Left cardiac atrium (tissue), 4 donors: Measurements from ENCODE around the gene NFATC4. TPM values are rescaled to one million over a fixed set of nuclear protein-coding genes. Genes with fewer than 3 reads are reported as not detected.

Experiments used
- ATAC-seq, 2 donors: fragments of 200-7000 bp; cut with Tn5 transposase; one replicate each; pipeline ENCODE4 v1.9.1; 2020; ENCODE audit warnings: mild to moderate bottlenecking in 2 of 2, moderate library complexity in 2 of 2
- DNase-seq: peaks from one replicate; pipeline ENCODE4 v3.0.0-alpha.2; 2020
- intact Hi-C, 2 donors: fragments of 100-400 bp; cut with DNase I; formaldehyde crosslinking; loops; one replicate each; pipeline versions ENCODE4 v1.14.1 to v1.15.1; 2022 to 2023
- total RNA-seq, 2 donors: library from RNA; stranded (reverse); fragmentation: NEBNext Ultra II Directional; extraction: Animal tissue kit (Norgen Biotek cat#: 25700); gene quantifications; one replicate each; pipeline ENCODE4 v1.2.1, GENCODE V29; 2021
- donor health status: DM: no; HTN: yes; CAD: no.
- donor health status: DM: no; HTN: yes; CAD: no; lungs with severe emphysema.
- donor health status: DM: yes; HTN: yes; CAD: no.
- donor health status: Dilated cardiomyopathy.

Gene NFATC4
- total RNA-seq, 2 donors from 2014 or later, result 23.9 to 30.9 TPM

DNA sequence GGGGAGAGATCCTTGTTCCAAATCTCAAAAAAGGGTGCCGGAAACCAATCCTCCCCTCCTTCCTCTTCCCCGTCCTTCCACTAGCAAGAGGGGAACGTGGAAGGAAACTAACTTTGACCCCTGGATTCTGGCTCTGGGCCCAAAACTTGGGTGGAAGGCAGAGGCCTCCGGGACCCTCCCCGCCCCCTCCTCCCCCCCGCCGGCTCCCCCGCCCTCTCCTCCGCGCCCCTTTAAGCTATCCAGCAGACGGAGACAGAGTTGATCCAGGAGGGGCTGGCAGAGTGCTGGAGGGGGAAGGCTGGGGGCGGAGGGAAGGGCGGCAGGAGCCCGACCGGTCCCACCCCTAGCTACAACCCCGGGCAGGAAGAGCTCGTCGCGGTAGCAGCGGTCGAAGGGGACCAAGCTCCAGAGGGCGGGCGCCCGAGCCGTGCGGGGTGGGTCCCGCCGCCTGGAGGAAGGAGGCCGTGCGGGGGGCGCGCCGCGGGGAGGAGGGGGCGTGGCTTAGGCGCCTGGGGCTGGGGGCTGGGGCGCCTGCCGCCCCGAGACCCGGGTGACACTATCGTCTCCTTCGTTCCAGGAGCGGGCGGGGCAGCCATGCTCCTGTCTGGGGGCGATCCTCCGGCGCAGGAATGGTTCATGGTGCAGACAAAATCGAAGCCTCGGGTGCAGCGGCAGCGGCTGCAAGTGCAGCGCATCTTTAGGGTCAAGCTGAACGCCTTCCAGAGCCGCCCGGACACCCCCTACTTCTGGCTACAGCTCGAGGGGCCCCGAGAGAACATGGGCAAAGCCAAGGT is 30.9 kb downstream of the NFATC4 start, which contains the start of gene NYNRIN:
Gene NYNRIN, plus strand, starts transcription at position 351 of the 794 bp plus-strand sequence. Its CDS starts 244 bp downstream, at position 595.
- DNase-seq (peak; percentile 74), ATAC-seq (peak; percentile 87 to 88)
- intact Hi-C loops, result no loop called here

DNA sequence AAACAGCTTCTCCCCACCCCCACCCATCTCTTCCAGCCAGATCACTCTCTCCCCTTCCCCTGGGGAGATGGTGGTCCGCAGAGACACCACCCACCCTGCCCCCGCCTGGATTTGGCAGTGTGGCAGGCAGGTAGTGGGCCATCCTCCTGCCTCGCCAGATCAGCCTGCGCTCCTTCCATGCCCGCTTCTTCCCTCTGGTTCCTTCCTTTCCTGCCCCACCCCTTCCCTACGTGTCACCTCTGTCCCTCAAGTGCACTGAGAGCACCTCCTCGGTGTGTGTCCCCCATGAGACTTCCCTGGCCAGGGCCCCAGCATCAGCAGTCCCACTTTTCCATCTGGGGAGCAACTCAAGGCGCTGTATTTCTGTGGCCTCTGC is 31.5 kb downstream of the NFATC4 start:
- peak in 1 of 2 donors; percentile 18 for ATAC-seq
- intact Hi-C loops, result no loop called here
- no peak for DNase-seq

DNA sequence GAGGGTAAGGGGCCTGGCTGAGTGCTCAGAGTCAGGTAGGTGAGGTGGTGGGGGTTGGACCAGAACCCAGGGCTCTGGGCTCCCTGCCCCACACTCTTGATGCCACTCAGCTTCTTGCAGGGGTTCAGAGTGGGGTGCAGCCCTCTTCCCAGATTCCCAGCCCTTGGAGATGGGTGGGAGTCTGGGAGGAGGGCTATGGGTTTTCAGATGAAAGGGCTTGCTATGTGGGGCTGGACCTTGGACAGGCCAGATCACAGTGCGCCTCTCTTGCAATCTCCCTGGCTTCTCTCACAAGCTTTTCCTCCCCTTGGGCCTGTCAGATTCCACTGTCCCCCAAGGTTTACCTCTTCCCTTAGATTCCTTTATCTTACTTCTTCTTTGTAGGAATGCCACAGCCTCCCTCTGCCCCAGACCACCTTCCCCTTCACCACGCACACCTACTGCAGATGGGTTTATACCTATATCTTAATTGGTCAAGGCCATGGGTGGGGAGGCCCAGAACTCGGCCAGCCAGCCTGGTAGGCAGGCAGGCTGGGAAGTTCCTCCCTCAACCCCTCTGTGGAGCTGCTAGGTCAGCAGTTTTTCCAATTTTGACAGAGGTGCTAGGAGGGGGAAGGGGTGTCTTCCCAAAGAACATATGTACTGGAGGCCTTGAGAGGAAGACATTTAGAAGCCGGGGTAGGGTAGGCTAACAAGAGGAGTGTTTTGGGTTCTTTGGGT is 32.2 kb downstream of the NFATC4 start:
- intact Hi-C loops, result loop anchor here in 1 of 2 donors (5.0 kb wide), 1 partner anchor 33 kb away; the partner anchor contains the start of gene NFATC4
- ATAC-seq (no peak), DNase-seq (no peak)

DNA sequence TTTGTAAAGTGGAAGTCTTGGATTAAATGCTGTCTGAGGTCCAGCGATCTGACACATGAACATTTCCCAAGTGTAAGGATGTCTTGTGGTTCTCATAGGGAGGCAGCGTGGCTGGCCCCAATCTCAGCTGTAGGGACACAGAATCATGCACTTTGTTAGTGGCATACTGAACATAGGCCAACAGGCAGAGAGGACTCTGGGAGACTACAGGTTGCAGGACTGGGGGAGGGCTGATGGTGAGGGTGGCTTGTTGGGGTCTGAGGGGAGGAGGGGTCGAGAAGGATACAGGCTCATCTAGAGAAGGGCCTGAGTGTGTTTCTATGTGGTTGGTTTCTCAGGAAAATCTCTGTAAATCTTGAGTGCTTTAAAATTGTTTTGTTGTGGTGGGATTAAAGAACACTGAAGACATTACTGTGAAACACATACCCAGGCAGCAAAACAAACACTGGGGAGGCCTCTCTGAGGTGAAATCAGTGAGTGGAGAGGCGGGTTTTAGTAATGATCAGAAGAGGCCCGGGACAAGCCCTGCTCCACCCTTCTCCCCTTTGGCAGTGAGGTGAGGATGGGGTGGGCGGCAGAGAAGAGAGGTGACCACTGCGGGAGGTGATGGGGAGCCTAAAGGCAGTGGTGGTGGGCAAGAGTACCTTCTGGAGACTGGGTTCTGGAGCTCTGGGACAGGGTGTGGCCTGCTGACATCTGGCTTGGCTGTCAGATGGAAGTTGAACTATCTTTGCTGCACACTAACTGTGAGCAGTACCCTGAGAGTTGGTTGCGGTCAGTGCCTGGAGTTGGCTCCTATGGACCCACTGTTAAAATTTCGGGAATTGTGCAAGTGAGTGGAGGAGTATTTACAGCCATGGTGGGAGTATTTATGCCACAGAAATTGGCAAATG is 34.1 kb downstream of the NFATC4 start:
- ATAC-seq (no peak), DNase-seq (no peak)
- intact Hi-C loops, result loop anchor here in 1 of 2 donors (5.0 kb wide), 1 partner anchor 35 kb away; the partner anchor contains the start of gene NFATC4

DNA sequence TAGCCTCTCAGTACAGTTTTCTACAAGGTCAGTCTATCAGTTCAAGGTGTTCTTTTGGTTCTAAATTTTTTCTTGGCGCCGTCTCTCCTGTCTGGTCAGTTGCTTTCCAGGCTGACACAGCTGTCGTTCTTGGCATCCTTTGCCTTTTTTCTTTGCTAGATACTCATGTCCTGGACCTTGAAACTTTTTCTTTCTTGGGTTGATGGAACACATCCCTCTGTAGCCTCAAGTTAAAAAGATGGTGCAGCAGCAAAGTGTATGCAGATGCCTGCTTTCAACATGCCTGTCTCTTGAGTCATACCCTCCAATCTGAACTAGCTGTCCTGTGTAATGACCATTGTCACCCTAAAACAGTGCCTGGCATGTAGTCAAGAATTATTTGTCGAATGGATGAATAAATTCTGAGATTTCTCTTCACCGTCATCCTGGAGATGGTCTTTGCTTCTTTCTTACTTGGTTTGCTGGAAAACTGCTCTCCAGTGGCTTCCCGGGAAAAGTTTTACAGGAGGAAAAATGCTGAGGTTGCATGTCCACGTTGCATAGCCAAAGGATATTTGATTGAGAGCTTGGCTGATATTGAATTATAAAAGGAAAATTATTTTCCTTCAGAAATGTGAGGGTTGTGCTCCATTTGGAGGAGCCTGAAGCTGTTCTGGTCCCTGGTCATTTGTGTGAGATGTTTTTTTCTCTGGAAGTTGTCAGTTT is 35.5 kb downstream of the NFATC4 start:
- DNase-seq (no peak), ATAC-seq (peak in 1 of 2 donors; percentile 41)
- intact Hi-C loops, result loop anchor here in 1 of 2 donors (5.0 kb wide), 1 partner anchor 36 kb away; the partner anchor contains the start of gene NFATC4

DNA sequence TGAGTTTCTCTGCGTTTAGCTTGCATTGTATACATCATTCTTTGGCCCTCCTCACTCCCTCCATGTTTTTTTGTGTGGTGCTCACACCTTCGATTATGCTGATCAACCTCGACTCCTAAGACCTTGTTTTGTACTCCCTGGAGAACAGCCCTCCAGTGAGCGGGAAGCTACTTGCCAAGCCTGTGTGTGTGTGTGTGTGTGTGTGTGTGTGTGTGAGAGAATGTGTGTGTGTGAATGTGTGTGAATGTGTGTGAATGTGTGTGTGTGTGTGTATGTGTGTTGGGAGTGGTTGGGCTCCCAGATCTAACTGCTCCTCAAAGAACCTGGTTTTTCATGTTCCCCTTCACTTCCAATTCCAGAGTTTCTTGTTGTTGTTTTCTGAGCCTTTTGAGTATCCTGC is 36.8 kb downstream of the NFATC4 start:
- no peak for DNase-seq
- ATAC-seq, result no peak
- intact Hi-C loops, result loop anchor here in 1 of 2 donors (5.0 kb wide), 1 partner anchor 38 kb away; the partner anchor contains the start of gene NFATC4

DNA sequence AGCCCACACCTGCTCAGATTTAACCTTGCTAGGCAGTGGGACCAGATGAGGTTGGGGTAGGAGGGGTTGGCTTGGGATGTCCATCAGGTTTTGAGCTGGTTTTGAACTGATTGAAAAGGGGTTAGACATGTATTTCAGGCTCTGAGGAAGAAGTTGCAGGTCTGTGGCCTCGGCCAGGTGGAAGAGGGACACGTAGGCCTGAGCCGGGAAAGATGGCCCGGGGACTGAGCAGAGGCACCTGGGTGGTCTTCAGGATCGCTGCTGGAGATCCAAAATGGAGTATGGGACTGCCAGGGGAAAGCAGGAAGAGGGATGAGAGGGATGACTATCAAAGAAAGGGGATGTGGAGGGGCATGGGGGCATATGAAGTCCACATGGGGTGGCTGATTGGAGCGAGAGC is 38.4 kb downstream of the NFATC4 start:
- no peak for DNase-seq
- intact Hi-C loops, result no loop called here
- ATAC-seq, result no peak

DNA sequence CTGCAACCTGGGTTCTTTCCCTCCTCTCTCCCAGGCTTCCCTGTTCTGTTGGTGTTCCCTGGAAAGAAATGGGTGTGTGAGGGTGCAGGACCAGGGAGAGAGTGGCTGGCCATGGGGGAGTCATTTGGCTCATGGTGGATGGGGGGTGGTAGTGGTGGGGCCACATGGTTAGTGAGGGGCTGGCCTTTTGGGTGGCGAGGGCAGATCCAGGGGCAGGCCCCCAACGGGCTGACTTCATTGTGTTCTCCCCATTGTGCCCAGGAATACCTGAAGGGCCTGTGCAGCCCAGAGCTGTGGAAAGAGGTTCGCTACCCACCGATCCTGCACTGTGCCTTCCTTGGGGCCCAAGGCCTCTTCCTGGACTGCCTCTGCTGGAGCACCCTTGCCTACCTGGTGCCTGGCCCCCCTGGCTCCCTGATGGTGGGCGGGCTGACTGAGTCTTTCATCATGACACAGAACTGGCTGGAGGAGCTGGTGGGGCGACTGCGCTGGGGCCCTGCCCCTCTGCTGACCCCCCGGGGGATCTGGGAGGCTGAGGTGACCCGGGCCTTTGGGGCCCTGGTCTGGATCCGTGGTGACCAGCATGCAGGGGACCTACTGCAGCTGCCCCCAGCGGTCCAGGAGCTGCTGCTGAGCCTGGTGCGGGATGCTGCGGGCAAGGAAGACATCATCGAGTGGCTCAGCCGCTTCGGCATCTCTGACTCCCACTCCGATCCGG is 39.8 kb downstream of the NFATC4 start:
- DNase-seq (no peak), ATAC-seq (no peak)
- intact Hi-C loops, result no loop called here

DNA sequence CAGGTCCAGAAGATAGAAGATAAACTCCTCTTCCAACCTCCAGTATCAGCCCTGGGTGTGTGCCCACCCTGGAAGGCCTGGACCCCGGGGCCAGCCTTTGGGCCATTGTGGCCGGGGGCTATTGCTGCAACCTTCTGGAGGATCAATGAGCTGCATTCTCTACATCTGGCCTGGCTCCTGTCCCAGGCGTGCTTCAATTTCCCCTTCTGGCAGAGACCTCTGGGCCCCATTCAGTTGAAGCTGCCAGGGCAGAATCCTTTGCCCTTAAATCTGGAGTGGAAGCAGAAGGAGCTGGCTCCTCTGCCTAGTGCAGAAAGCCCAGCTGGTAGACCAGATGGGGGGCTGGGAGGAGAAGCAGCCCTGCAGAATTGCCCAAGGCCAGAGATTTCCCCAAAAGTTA is 40.8 kb downstream of the NFATC4 start:
- ATAC-seq (no peak), DNase-seq (no peak)
- intact Hi-C loops, result no loop called here

DNA sequence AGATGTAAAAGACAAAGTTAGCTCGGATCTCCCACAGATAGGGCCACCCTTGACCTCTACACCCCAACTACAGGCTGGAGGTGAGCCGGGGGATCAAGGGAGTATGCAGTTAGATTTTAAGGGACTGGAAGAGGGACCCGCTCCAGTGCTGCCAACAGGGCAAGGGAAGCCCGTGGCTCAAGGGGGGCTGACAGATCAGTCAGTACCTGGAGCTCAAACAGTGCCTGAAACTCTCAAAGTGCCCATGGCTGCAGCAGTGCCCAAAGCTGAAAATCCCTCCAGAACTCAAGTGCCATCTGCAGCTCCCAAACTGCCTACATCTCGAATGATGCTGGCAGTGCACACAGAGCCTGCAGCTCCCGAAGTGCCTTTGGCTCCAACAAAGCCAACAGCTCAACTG is 41.2 kb downstream of the NFATC4 start:
- intact Hi-C loops, result no loop called here
- ATAC-seq (no peak), DNase-seq (no peak)

DNA sequence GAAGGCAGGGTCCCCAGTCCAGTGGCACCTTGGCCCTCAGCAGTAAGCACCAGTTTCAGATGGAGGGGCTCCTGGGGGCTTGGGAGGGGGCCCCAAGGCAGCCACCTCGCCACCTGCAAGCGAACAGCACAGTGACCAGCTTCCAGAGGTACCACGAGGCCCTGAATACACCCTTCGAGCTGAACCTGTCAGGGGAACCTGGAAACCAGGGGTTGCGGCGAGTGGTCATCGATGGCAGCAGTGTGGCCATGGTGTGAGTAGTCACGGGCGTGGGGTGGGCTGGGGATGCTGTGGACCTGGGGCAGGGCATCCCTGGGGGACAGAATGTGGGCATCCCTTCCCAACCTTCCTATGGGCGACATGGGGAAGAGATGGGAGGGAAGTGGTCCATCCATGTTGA is 42.0 kb downstream of the NFATC4 start:
- no peak for ATAC-seq
- intact Hi-C loops, result no loop called here
- no peak for DNase-seq

DNA sequence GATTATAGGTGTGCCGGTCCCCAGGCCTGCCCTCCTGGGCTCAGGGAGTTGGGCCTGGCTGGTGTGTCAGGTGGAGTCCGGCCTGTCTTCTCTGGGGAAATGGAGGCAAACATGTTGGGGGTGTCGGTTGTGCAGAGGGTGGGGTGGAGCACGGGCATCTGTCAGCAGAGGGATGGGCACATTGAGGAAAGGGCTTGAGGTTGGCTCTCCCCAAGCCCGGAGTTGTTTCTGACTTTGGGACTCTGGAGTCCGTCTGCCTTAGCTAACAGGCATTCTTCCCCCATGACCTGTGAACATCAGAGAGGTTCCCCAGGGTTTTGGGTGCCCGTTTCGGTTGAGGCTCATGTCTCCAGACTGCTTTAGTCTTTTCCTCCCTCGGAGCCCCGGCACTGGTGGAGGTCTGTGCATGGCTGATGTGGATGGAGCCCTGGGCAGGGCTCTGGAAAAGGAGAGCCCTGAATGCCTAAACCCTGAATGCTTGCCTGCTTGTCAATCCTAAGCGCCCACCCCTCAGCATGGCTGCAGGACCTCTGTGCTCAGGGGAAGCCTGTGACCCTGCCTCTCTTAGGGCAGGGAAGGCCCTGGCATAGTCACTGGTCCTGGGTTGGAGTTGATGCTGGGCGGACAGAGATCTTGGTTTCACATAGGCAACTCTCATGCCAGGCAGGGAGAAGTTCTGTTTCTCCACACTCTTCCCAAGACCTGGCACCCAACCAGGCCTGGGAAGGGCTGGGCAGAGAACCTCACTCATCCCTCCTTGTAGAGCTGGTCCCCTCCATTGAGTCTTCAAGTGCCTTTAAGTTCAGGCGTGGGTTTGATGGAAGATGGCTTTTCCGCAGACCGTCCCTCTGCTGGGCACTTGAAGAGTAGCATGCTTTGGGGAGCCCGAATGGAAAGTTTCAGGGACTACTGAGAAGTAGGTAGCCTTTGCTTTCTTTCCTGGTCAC is 43.7 kb downstream of the NFATC4 start:
- intact Hi-C loops, result no loop called here
- ATAC-seq (peak; percentile 9 to 34), DNase-seq (no peak)

DNA sequence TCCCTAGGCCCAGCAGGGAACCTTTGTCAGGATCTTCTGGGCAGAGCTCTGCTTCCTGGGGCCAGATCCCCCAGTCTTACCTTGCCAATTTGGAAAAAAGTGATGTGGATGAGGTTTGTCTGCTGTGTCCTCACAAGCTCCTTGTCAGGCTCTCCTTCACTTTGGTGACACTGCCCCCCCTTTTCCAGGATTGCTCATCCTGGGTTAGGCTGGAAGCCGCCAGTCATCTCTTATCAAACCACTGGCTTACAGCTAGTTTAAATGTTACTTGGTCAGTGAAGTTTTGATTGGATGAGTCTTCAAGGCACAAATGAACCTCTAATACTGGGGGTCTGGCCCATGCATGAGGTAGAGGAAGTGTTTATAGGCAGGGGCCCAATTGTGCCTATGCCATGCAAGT is 46.1 kb downstream of the NFATC4 start:
- ATAC-seq, result no peak
- DNase-seq, result no peak
- intact Hi-C loops, result no loop called here

DNA sequence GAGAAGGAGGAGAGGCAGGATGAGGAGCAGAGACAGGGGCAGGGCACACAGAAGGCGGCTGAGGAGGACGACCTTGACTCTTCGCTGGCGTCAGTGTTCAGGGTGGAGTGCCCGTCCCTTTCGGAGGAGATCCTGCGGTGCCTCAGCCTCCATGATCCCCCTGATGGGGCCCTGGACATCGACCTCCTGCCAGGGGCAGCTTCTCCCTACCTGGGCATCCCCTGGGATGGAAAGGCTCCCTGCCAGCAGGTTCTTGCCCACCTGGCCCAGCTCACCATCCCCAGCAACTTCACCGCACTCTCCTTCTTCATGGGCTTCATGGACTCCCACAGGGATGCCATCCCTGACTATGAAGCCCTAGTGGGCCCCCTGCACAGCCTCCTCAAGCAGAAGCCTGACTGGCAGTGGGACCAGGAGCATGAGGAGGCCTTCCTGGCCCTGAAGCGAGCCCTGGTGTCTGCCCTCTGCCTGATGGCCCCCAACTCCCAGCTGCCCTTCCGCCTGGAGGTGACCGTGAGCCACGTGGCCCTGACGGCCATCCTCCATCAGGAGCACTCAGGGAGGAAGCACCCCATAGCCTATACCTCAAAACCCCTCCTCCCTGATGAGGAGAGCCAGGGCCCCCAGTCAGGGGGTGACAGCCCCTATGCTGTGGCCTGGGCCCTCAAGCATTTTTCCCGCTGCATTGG is 46.9 kb downstream of the NFATC4 start:
- no peak for ATAC-seq
- no peak for DNase-seq
- intact Hi-C loops, result no loop called here

DNA sequence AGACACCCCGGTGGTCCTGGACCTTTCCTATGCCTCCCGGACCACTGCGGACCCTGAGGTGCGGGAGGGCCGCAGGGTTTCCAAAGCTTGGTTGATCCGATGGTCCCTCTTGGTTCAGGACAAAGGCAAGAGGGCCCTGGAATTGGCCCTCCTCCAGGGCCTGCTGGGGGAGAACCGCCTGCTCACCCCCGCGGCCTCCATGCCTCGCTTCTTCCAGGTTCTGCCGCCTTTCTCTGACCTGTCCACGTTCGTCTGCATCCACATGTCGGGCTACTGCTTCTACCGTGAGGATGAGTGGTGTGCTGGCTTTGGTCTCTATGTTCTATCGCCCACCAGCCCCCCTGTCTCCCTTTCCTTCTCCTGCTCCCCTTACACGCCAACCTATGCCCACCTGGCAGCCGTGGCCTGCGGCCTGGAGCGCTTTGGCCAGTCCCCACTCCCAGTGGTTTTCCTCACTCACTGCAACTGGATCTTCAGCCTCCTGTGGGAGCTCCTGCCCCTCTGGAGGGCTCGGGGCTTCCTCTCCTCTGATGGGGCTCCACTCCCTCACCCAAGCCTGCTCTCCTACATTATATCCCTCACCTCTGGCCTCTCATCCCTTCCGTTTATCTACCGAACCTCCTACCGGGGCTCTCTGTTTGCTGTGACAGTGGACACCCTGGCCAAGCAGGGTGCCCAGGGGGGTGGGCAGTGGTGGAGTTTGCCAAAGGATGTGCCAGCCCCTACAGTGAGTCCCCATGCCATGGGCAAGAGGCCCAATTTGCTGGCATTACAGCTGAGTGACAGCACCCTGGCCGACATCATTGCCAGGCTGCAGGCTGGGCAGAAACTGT is 47.7 kb downstream of the NFATC4 start:
- DNase-seq, result no peak
- ATAC-seq, result no peak
- intact Hi-C loops, result no loop called here
